K562 (cell line): ENCODE measurements around the gene CCDC71L. TPM values are rescaled to one million over a fixed set of nuclear protein-coding genes. Genes with fewer than 3 reads are reported as not detected.

Experiments used
- AFF1 ChIP-seq, 2 experiments: fragments of 450-650 bp; IDR thresholded peaks; 2 replicates each; pipeline ENCODE4 v1.6.1; 2018; ENCODE audit warnings: mild to moderate bottlenecking in 2 of 2, low read depth in 1 of 2; ENCODE audit not compliant: partially characterized antibody in 2 of 2
- DDX20 ChIP-seq: fragments of 450-650 bp; IDR thresholded peaks from 2 replicates; pipeline ENCODE4 v1.6.1; 2016; ENCODE audit warnings: missing genetic modification characterization, low read depth, mild to moderate bottlenecking, missing compliant biosample characterization, moderate library complexity
- EP400 ChIP-seq: fragments of 450-650 bp; IDR thresholded peaks from 2 replicates; pipeline ENCODE4 v1.6.1; 2017; ENCODE audit warnings: antibody characterized with exemption, mild to moderate bottlenecking, moderate library complexity
- ETV6 ChIP-seq, 3 experiments: fragments of 150-350 bp in 1 of 3; sonication (generic) in 1 of 3; formaldehyde crosslinking in 1 of 3; IDR thresholded peaks; 2 replicates each; pipeline versions ENCODE4 v1.6.1 to v1.8.0; 2014 to 2022; ENCODE audit warnings: borderline replicate concordance in 2 of 3, low read depth in 2 of 3, antibody characterized with exemption in 1 of 3, low read length in 1 of 3, mild to moderate bottlenecking in 1 of 3, missing genetic modification reagents in 1 of 3
- NFIC ChIP-seq: fragments of 450-650 bp; IDR thresholded peaks from 2 replicates; pipeline ENCODE4 v1.6.1; 2017; ENCODE audit warnings: mild to moderate bottlenecking, inconsistent platforms
- PTTG1 ChIP-seq: fragments of 450-650 bp; IDR thresholded peaks from 2 replicates; pipeline ENCODE4 v1.6.1; 2016; ENCODE audit warnings: low read depth, mild to moderate bottlenecking, missing genetic modification characterization, missing compliant biosample characterization
- ZNF436 ChIP-seq: fragments of 250-450, 450-650 bp; sonication (Bioruptor Pico); formaldehyde crosslinking; IDR thresholded peaks from 2 replicates; pipeline ENCODE4 v1.7.0; 2020; ENCODE audit warnings: mild to moderate bottlenecking
- polyA plus RNA-seq, 8 experiments: library from polyadenylated mRNA; depleted of rRNA in 4 of 8; stranded (reverse) in 5 of 8; unstranded in 3 of 8; fragments of >200 nt; fragmentation: Nextera tagmentation in 2 of 8; fragmentation: Illumina TruSeq in 1 of 8; extraction: Ambion mirVana in 2 of 8; extraction: Trizol in 1 of 8; gene quantifications; 2 replicates each; pipeline versions ENCODE4 v1.2.1 to v1.2.3, GENCODE V29; 2011 to 2014; ENCODE audit warnings: inconsistent platforms in 1 of 8, missing spikeins in 1 of 8
- total RNA-seq, 7 experiments: library from RNA; depleted of rRNA in 6 of 7; stranded (reverse); fragments of >200 nt in 6 of 7; fragmentation: Illumina TruSeq in 2 of 7; extraction: Trizol in 2 of 7; gene quantifications; 2 replicates each; pipeline versions ENCODE4 v1.2.1 to v1.2.3, GENCODE V29; 2011 to 2021; ENCODE audit warnings: low replicate concordance in 1 of 7
- TF ChIP-seq, protein P1 (sequence below): fragments of 450-650 bp; IDR thresholded peaks from 2 replicates; pipeline ENCODE4 v1.7.0; 2016; ENCODE audit warnings: borderline replicate concordance
- TF ChIP-seq, protein P2 (sequence below): IDR thresholded peaks from 2 replicates; pipeline ENCODE4 v1.6.1; 2011; ENCODE audit warnings: borderline replicate concordance, low read depth, mild to moderate bottlenecking, moderate library complexity, low read length; ENCODE audit not compliant: insufficient read depth, poor library complexity, severe bottlenecking
- TF ChIP-seq, protein P3 (sequence below): fragments of 250-450 bp; sonication (Bioruptor Pico); IDR thresholded peaks from 2 replicates; pipeline ENCODE4 v1.5.0; 2020; ENCODE audit warnings: mild to moderate bottlenecking, borderline replicate concordance
- TF ChIP-seq, protein P4 (sequence below): fragments of 450-650 bp; formaldehyde crosslinking; IDR thresholded peaks from 2 replicates; pipeline ENCODE4 v1.4.0; 2020; ENCODE audit warnings: mild to moderate bottlenecking, mixed read lengths

The CCDC71L gene
- total and polyA plus RNA-seq, 9 of the 15 experiments (the other 6 are each of a cell fraction or from before 2014, with no cell fraction given): 5.7 to 108 (median 25.4) TPM

DNA sequence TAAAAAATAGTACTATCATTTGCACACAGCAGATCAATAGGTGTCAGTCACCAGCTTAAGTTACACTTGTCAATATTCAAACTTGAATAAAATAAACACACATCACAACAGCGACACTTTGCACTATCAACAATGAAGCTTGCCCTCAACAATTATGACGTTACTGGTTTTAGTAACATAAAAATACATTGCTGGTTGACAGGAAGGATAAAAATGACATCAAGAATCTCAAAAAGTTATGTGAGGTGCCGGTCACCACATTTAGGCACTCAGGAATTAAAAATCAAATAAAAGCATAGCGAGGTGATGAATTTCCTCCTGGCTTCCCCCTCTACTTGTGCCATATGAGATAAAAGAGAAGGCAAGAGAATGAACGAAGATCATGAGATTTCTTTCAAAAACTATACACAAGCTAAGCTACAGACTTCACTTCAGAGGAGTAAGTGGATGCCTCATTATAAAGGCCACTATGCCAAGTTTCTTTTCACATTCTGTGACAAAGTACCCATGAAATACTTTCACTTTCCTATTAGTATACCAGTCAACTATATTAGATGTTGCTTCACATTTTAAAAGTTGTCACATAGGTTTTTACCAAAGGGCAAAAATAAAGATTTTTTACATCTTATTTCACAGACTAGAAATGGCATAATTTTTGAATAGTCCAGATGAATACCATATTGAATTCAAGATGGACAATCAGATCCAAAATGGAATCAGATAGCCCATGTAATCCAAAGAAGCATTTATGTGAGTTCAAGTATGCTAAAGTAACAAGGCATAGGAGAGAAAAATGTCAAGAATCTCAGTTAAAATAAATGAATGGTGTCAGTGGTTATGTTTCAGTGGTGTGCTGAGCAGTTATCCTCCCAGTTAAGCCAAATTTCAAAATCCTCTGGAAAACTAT, 3.6 kb downstream of the CCDC71L start (continued):
- TF ChIP-seq, protein P1, sequence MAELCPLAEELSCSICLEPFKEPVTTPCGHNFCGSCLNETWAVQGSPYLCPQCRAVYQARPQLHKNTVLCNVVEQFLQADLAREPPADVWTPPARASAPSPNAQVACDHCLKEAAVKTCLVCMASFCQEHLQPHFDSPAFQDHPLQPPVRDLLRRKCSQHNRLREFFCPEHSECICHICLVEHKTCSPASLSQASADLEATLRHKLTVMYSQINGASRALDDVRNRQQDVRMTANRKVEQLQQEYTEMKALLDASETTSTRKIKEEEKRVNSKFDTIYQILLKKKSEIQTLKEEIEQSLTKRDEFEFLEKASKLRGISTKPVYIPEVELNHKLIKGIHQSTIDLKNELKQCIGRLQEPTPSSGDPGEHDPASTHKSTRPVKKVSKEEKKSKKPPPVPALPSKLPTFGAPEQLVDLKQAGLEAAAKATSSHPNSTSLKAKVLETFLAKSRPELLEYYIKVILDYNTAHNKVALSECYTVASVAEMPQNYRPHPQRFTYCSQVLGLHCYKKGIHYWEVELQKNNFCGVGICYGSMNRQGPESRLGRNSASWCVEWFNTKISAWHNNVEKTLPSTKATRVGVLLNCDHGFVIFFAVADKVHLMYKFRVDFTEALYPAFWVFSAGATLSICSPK: no peak
- TF ChIP-seq ZNF436 (no peak), PTTG1 (tag) (peak; percentile 57; the same call in 1 of the 2 replicates), EP400 (no peak), ETV6 (IDR thresholded peaks at IDR 0.05; ENCODE audit: borderline replicate concordance in 1 of 2, low read depth in 2 of 2, low read length in 1 of 2) (no peak), ETV6 (CRISPR knock-in tag; IDR thresholded peaks at IDR 0.05; ENCODE audit: borderline replicate concordance) (no peak), NFIC (no peak; the same call in 1 of the 2 replicates), AFF1 (IDR thresholded peaks at IDR 0.05; ENCODE audit: low read depth in 1 of 2, partially characterized antibody in 2 of 2) (peak; percentile 50 to 58), DDX20 (0 out of 2 replicates have a peak, but pooled peaks have one; percentile 20)
- TF ChIP-seq, protein P2, sequence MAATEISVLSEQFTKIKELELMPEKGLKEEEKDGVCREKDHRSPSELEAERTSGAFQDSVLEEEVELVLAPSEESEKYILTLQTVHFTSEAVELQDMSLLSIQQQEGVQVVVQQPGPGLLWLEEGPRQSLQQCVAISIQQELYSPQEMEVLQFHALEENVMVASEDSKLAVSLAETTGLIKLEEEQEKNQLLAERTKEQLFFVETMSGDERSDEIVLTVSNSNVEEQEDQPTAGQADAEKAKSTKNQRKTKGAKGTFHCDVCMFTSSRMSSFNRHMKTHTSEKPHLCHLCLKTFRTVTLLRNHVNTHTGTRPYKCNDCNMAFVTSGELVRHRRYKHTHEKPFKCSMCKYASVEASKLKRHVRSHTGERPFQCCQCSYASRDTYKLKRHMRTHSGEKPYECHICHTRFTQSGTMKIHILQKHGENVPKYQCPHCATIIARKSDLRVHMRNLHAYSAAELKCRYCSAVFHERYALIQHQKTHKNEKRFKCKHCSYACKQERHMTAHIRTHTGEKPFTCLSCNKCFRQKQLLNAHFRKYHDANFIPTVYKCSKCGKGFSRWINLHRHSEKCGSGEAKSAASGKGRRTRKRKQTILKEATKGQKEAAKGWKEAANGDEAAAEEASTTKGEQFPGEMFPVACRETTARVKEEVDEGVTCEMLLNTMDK: no peak
- TF ChIP-seq, protein P3, sequence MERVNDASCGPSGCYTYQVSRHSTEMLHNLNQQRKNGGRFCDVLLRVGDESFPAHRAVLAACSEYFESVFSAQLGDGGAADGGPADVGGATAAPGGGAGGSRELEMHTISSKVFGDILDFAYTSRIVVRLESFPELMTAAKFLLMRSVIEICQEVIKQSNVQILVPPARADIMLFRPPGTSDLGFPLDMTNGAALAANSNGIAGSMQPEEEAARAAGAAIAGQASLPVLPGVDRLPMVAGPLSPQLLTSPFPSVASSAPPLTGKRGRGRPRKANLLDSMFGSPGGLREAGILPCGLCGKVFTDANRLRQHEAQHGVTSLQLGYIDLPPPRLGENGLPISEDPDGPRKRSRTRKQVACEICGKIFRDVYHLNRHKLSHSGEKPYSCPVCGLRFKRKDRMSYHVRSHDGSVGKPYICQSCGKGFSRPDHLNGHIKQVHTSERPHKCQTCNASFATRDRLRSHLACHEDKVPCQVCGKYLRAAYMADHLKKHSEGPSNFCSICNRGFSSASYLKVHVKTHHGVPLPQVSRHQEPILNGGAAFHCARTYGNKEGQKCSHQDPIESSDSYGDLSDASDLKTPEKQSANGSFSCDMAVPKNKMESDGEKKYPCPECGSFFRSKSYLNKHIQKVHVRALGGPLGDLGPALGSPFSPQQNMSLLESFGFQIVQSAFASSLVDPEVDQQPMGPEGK: no peak
- TF ChIP-seq, protein P4, sequence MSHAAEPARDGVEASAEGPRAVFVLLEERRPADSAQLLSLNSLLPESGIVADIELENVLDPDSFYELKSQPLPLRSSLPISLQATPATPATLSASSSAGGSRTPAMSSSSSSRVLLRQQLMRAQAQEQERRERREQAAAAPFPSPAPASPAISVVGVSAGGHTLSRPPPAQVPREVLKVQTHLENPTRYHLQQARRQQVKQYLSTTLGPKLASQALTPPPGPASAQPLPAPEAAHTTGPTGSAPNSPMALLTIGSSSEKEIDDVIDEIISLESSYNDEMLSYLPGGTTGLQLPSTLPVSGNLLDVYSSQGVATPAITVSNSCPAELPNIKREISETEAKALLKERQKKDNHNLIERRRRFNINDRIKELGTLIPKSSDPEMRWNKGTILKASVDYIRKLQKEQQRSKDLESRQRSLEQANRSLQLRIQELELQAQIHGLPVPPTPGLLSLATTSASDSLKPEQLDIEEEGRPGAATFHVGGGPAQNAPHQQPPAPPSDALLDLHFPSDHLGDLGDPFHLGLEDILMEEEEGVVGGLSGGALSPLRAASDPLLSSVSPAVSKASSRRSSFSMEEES (CRISPR knock-in tag): no peak
